A549 (cell line): ENCODE measurements around the gene NADK2. TPM values are rescaled to one million over a fixed set of nuclear protein-coding genes. Genes with fewer than 3 reads are reported as not detected.

Experiments used
- ATAC-seq, 2 experiments: fragments of 200-7000 bp in 1 of 2; fragments of >200 bp in 1 of 2; cut with Nextera tagmentation in 1 of 2; cut with Tn5 transposase in 1 of 2; 3 replicates each; pipeline versions ENCODE4 v1.8.0 to v1.9.1; 2018 to 2020; ENCODE audit warnings: mild to moderate bottlenecking in 1 of 2, moderate library complexity in 1 of 2
- CTCF ChIA-PET: fragments of 300-600 bp; sonication (Branson Sonifier 250); formaldehyde crosslinking; extraction: SDS; loops from one replicate; lab custom pipeline; 2021; ENCODE audit warnings: antibody characterized with exemption, inconsistent platforms; lab: Yijun Ruan, JAX
- POLR2A ChIA-PET: fragments of 350-600 bp; formaldehyde crosslinking; extraction: SDS; loops from one replicate; lab custom pipeline; 2021; ENCODE audit warnings: antibody characterized with exemption, inconsistent platforms; lab: Yijun Ruan, JAX
- DNase-seq, 2 experiments: peaks; one replicate each; pipeline versions ENCODE4 v3.0.0 to v3.0.0-alpha.2; 2011 to 2016; ENCODE audit warnings: low read depth in 1 of 2, low spot score in 1 of 2
- FAIRE-seq: peaks from 2 replicates; lab custom pipeline; 2011; peaks lifted over from hg19 to GRCh38; lab: Jason Lieb, UNC
- H3K27ac ChIP-seq, 2 experiments: fragments of >200 bp; sonication (Bioruptor Twin); formaldehyde crosslinking; 3 replicates each; pipeline ENCODE4 v1.5.1; 2016 to 2017
- H3K4me1 ChIP-seq: fragments of >200 bp; sonication (Bioruptor Twin); formaldehyde crosslinking; 3 replicates; pipeline ENCODE4 v1.6.1; 2016
- H3K4me2 ChIP-seq: fragments of >200 bp; sonication (Bioruptor Twin); formaldehyde crosslinking; 3 replicates; pipeline ENCODE4 v1.6.1; 2016
- H3K4me3 ChIP-seq: fragments of >200 bp; sonication (Bioruptor Twin); formaldehyde crosslinking; 3 replicates; pipeline ENCODE4 v1.5.1; 2016
- H3K9me3 ChIP-seq: fragments of >200 bp; sonication (Bioruptor Twin); formaldehyde crosslinking; 3 replicates; pipeline ENCODE4 v1.6.1; 2016
- BHLHE40 ChIP-seq: IDR thresholded peaks from 2 replicates; pipeline ENCODE4 v1.6.1; 2012; ENCODE audit warnings: low read depth, low read length, inconsistent platforms
- CBX2 ChIP-seq: fragments of 200-600 bp; sonication (generic); IDR thresholded peaks from 2 replicates; pipeline ENCODE4 v1.6.1; 2016; ENCODE audit warnings: low read depth, mild to moderate bottlenecking, borderline replicate concordance
- CBX8 ChIP-seq: fragments of 200-600 bp; sonication (generic); IDR thresholded peaks from 2 replicates; pipeline ENCODE4 v1.6.1; 2016
- E2F6 ChIP-seq: IDR thresholded peaks from 2 replicates; pipeline ENCODE4 v1.6.1; 2012; ENCODE audit warnings: low read depth, borderline replicate concordance
- ELK1 ChIP-seq: fragments of 150-350 bp; IDR thresholded peaks from 2 replicates; pipeline ENCODE4 v1.6.1; 2014; ENCODE audit warnings: low read depth, mild to moderate bottlenecking, low read length
- FOSL2 ChIP-seq, 2 experiments: fragments of 450-650 bp in 1 of 2; fragments of >200 bp in 1 of 2; sonication (Bioruptor Twin) in 1 of 2; formaldehyde crosslinking; IDR thresholded peaks; 2 replicates each; pipeline versions ENCODE4 v1.5.0 to v1.6.1; 2016 to 2020; ENCODE audit warnings: mild to moderate bottlenecking in 1 of 2, moderate library complexity in 1 of 2
- GATA3 ChIP-seq: IDR thresholded peaks from 2 replicates; pipeline ENCODE4 v1.6.1; 2012; ENCODE audit warnings: borderline replicate concordance
- HES2 ChIP-seq: fragments of >200 bp; sonication (Bioruptor Twin); formaldehyde crosslinking; IDR thresholded peaks from 2 replicates; pipeline ENCODE4 v1.6.1; 2016
- HMGXB4 ChIP-seq: fragments of 250-450 bp; sonication (Bioruptor Pico); IDR thresholded peaks from 2 replicates; pipeline ENCODE4 v1.5.0; 2021; ENCODE audit warnings: mild to moderate bottlenecking, moderate library complexity, borderline replicate concordance
- JUN ChIP-seq, 2 experiments: fragments of >200 bp; sonication (Bioruptor Twin); formaldehyde crosslinking; IDR thresholded peaks; 2 replicates in 1 of 2; 3 replicates in 1 of 2; pipeline ENCODE4 v1.6.1; 2016 to 2017
- JUNB ChIP-seq: fragments of >200 bp; sonication (Bioruptor Twin); formaldehyde crosslinking; IDR thresholded peaks from 2 replicates; pipeline ENCODE4 v1.6.1; 2016
- KDM5A ChIP-seq: fragments of 200-600 bp; sonication (generic); IDR thresholded peaks from 2 replicates; pipeline ENCODE4 v1.6.1; 2016; ENCODE audit warnings: antibody characterized with exemption, mild to moderate bottlenecking
- NFE2L2 ChIP-seq: fragments of 150-350 bp; conservative IDR thresholded peaks from 2 replicates; pipeline ENCODE4 v1.6.1; 2014; ENCODE audit warnings: low read length
- PBX3 ChIP-seq: IDR thresholded peaks from 2 replicates; pipeline ENCODE4 v1.6.1; 2012
- POLR2A ChIP-seq: IDR thresholded peaks from 2 replicates; pipeline ENCODE4 v1.6.1; 2012; ENCODE audit warnings: mild to moderate bottlenecking, low read length
- POLR2AphosphoS2 ChIP-seq: conservative IDR thresholded peaks from 2 replicates; pipeline ENCODE4 v1.6.1; 2012; ENCODE audit warnings: low read length, improper control_type of control experiment, inconsistent platforms
- REST ChIP-seq: fragments of 200-600 bp; sonication (generic); IDR thresholded peaks from 2 replicates; pipeline ENCODE4 v1.6.1; 2016; ENCODE audit warnings: antibody characterized with exemption, mild to moderate bottlenecking, moderate library complexity
- RNF2 ChIP-seq: fragments of 200-600 bp; sonication (generic); IDR thresholded peaks from 2 replicates; pipeline ENCODE4 v1.6.1; 2016; ENCODE audit warnings: low read depth, mild to moderate bottlenecking, antibody characterized with exemption, moderate library complexity, borderline replicate concordance
- SMC3 ChIP-seq: fragments of >200 bp; sonication (Bioruptor Twin); formaldehyde crosslinking; IDR thresholded peaks from 3 replicates; pipeline ENCODE4 v1.6.1; 2018; ENCODE audit warnings: inconsistent platforms
- ZFP36 ChIP-seq: fragments of 450-650 bp; IDR thresholded peaks from 2 replicates; pipeline ENCODE4 v1.6.1; 2014; ENCODE audit warnings: borderline replicate concordance; ENCODE audit not compliant: partially characterized antibody
- WGBS: methylation state at CpG from one replicate; pipeline ENCODE4 v1.1.6; 2017; ENCODE audit errors: missing lambda C conversion rate; 5-methylcytosine and 5-hydroxymethylcytosine counted together
- polyA plus RNA-seq, 4 experiments: library from polyadenylated mRNA; depleted of rRNA in 3 of 4; stranded (reverse); fragments of >200 nt; fragmentation: RNase III in 1 of 4; extraction: RNeasy Plus Mini Kit Qiagen cat#74134 plus additional on column Dnase treatment in 1 of 4; gene quantifications; 2 replicates in 3 of 4; 3 replicates in 1 of 4; pipeline ENCODE4 v1.2.3, GENCODE V29; 2011 to 2017

Gene NADK2
- polyA plus RNA-seq, 2 of the 4 experiments (the other 2 are of a cell fraction), result 12.6 to 21.9 TPM

GRCh38 chr5:36158144-36158543 is 83.6 kb downstream of the NADK2 start:
- Histone ChIP-seq H3K27ac (no peak overlapping the region), H3K4me3 (no peak overlapping the region), H3K9me3 (no peaks in the 10 kb centered on the region), H3K4me2 (no peak overlapping the region), H3K4me1 (peaks cover 5% of the 10 kb centered on the region; the same call in 1 of the 3 replicates)
- no peak for ATAC-seq
- 98% methylated on average over 2 of the region's 2 CpGs for WGBS
- CTCF ChIA-PET, result no interaction called here
- FAIRE-seq, result no peak
- TF ChIP-seq KDM5A, result no peak
- TF ChIP-seq JUNB, result no peak
- no peak for TF ChIP-seq NFE2L2
- TF ChIP-seq GATA3, result no peak
- TF ChIP-seq HES2, result no peak
- TF ChIP-seq HMGXB4 (CRISPR knock-in tag), result no peak
- no peak for TF ChIP-seq POLR2A
- TF ChIP-seq REST, result no peak
- TF ChIP-seq CBX8, result no peak
- TF ChIP-seq RNF2, result no peak
- TF ChIP-seq PBX3, result no peak
- no peak for TF ChIP-seq SMC3
- TF ChIP-seq ZFP36, result no peak
- no peak for TF ChIP-seq ELK1
- TF ChIP-seq CBX2, result no peak
- no peak for TF ChIP-seq JUN (IDR thresholded peaks at IDR 0.05)
- TF ChIP-seq FOSL2 (IDR thresholded peaks at IDR 0.05), result no peak
- no peak for TF ChIP-seq FOSL2 (CRISPR knock-in tag; IDR thresholded peaks at IDR 0.05)
- TF ChIP-seq E2F6, result no peak
- no peak for TF ChIP-seq BHLHE40
- TF ChIP-seq POLR2AphosphoS2, result no peak
- no peak for DNase-seq
- POLR2A ChIA-PET, result no interaction called here
